Body of pancreas (tissue), 4 donors: ENCODE data around the gene MICAL2.

Source experiments
- POLR2A ChIP-seq, 3 donors: fragments of 450-650 bp; IDR thresholded peaks; one replicate each; pipeline ENCODE4 v1.6.1; 2016; ENCODE audit warnings: antibody characterized with exemption in 3 of 3, mild to moderate bottlenecking in 2 of 3
- TF ChIP-seq, protein P1 (sequence below), 7 experiments: fragments of 450-650 bp in 4 of 7; fragments of 200-600 bp in 3 of 7; sonication (generic) in 3 of 7; IDR thresholded peaks; one replicate each; pipeline ENCODE4 v1.5.1; 2016 to 2019; ENCODE audit warnings: antibody characterized with exemption in 7 of 7

DNA sequence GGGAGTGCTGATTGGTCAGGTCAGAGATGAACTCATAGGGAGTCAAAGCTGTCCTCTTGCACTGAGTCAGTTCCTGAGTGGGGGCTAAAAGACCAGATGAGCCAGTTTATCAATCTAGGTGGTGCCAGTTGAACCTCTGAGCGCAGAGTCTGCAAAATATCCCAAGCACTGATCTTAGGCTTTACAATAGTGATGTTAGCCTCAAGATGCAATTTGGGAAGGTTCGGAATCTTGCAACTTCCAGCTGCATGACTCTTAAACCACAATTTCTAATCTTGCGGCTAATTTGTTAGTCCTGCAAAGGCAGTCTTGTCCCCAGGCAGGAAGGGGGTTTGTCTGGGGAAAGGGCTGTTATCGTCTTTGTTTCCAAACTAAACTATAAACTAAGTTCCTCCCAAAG lies 174.7 kb downstream of the MICAL2 start:
- TF ChIP-seq, protein P1, sequence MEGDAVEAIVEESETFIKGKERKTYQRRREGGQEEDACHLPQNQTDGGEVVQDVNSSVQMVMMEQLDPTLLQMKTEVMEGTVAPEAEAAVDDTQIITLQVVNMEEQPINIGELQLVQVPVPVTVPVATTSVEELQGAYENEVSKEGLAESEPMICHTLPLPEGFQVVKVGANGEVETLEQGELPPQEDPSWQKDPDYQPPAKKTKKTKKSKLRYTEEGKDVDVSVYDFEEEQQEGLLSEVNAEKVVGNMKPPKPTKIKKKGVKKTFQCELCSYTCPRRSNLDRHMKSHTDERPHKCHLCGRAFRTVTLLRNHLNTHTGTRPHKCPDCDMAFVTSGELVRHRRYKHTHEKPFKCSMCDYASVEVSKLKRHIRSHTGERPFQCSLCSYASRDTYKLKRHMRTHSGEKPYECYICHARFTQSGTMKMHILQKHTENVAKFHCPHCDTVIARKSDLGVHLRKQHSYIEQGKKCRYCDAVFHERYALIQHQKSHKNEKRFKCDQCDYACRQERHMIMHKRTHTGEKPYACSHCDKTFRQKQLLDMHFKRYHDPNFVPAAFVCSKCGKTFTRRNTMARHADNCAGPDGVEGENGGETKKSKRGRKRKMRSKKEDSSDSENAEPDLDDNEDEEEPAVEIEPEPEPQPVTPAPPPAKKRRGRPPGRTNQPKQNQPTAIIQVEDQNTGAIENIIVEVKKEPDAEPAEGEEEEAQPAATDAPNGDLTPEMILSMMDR (IDR thresholded peaks at IDR 0.05), result no peak
- no peak for TF ChIP-seq POLR2A (IDR thresholded peaks at IDR 0.05)
